GM19468 (cell line): ENCODE results near the gene ADNP2.
A peak's percentile ranks its signal among the peaks of the same experiment; 100 is the strongest.
"Not testable (repeated sequence)": the region's sequence is repeated elsewhere in the genome, so short reads cannot be mapped to it uniquely, and the experiment has no call there.

Experiments used
- ATAC-seq: cut with Tn5 transposase; IDR thresholded peaks from one replicate; pipeline ENCODE4 v1.9.1; 2021; ENCODE audit warnings: mild to moderate bottlenecking, moderate library complexity, moderate number of reproducible peaks; ENCODE audit not compliant: unreplicated experiment; ENCODE audit errors: extremely low read depth

The ADNP2 gene

GRCh38 chr18:80140455-80140985 is 31.5 kb downstream of the ADNP2 start:
- no peak for ATAC-seq

GRCh38 chr18:80143881-80144280 is 34.8 kb downstream of the ADNP2 start:
- no peak for ATAC-seq

- ATAC-seq = no peak
Measured at GRCh38 chr18:80145196-80145804, 36.2 kb downstream of the ADNP2 start.

- ATAC-seq = no peak
Measured at GRCh38 chr18:80147037-80147417, 38.0 kb downstream of the ADNP2 start.

- ATAC-seq = peak; percentile 24
Measured at GRCh38 chr18:80147418-80148325, 38.6 kb downstream of the ADNP2 start.

GRCh38 chr18:80148326-80149199 is 39.5 kb downstream of the ADNP2 start:
- no peak for ATAC-seq

GRCh38 chr18:80149667-80150066 is 40.6 kb downstream of the ADNP2 start:
- no peak for ATAC-seq

GRCh38 chr18:80154293-80154692 is 45.2 kb downstream of the ADNP2 start:
- peak; percentile 57 for ATAC-seq

- ATAC-seq = no peak
Measured at GRCh38 chr18:80157708-80158343, 48.8 kb downstream of the ADNP2 start.

GRCh38 chr18:80158365-80158764 is 49.3 kb downstream of the ADNP2 start:
- ATAC-seq = no peak

GRCh38 chr18:80159713-80160636 is 50.9 kb downstream of the ADNP2 start:
- no peak for ATAC-seq

GRCh38 chr18:80161781-80162417 is 52.8 kb downstream of the ADNP2 start:
- no peak for ATAC-seq

GRCh38 chr18:80163183-80163582 is 54.1 kb downstream of the ADNP2 start:
- no peak for ATAC-seq

GRCh38 chr18:80164727-80165355 is 55.8 kb downstream of the ADNP2 start:
- not testable (repeated sequence) for ATAC-seq

- no peak for ATAC-seq
Measured at GRCh38 chr18:80166240-80166639, 57.2 kb downstream of the ADNP2 start.

GRCh38 chr18:80166725-80167124 is 57.7 kb downstream of the ADNP2 start:
- no peak for ATAC-seq

- ATAC-seq = no peak
Measured at GRCh38 chr18:80167331-80167730, 58.3 kb downstream of the ADNP2 start.

- ATAC-seq = no peak
Measured at GRCh38 chr18:80167931-80168330, 58.9 kb downstream of the ADNP2 start.
